ENCODE data around the gene GGT6.

GRCh38 chr17:4573669-4574068, 13.3 kb upstream of the GGT6 start:
- TF ChIP-seq, protein P1, sequence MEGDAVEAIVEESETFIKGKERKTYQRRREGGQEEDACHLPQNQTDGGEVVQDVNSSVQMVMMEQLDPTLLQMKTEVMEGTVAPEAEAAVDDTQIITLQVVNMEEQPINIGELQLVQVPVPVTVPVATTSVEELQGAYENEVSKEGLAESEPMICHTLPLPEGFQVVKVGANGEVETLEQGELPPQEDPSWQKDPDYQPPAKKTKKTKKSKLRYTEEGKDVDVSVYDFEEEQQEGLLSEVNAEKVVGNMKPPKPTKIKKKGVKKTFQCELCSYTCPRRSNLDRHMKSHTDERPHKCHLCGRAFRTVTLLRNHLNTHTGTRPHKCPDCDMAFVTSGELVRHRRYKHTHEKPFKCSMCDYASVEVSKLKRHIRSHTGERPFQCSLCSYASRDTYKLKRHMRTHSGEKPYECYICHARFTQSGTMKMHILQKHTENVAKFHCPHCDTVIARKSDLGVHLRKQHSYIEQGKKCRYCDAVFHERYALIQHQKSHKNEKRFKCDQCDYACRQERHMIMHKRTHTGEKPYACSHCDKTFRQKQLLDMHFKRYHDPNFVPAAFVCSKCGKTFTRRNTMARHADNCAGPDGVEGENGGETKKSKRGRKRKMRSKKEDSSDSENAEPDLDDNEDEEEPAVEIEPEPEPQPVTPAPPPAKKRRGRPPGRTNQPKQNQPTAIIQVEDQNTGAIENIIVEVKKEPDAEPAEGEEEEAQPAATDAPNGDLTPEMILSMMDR (IDR thresholded peaks at IDR 0.05; ENCODE audit: low read depth, low read length) = no peak
- no peak for TF ChIP-seq EZH2phosphoT487 (IDR thresholded peaks at IDR 0.05; ENCODE audit: low read depth)

Data from OCI-LY3 (cell line).